ENCODE results near the gene SULT1A3. TPM values are rescaled to one million over a fixed set of nuclear protein-coding genes. Genes with fewer than 3 reads are reported as not detected.
"Not testable (repeated sequence)": the region's sequence is repeated elsewhere in the genome, so short reads cannot be mapped to it uniquely, and the experiment has no call there.

SULT1A3 gene
- 4.1 and 6.2 TPM in 2 replicates for total RNA-seq

DNA sequence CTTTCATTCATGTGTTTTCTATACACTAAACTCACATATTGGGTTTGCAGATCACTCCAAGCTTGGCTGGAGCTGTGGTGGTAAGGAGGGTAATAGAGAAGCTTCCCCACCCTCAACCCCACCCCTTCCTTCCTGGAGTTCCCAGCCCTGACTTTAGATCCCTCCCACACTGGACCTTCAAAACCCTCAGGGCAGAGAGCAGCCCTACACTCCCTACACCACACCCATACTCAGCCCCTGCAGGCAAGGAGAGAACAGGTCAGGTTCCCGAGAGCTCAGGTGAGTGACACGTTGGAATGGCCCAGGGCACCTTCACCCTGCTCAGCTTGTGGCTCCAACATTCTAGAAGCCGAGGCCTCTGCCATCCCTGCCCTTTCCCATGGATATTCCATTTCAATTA lies at the start of gene SULT1A3:
TSS of gene SULT1A3 (plus strand) at position 207 of the 400 bp plus-strand sequence. CDS start 1,474 bp downstream, outside the sequence.
- H3K9me3 ChIP-seq (ENCODE audit: low read depth, low read length); H3K36me3 ChIP-seq (ENCODE audit: insufficient read depth, low read length); H4K20me1 ChIP-seq (ENCODE audit: insufficient read depth, low read length); H3K4me3 ChIP-seq (ENCODE audit: insufficient read depth, low read length); H3K79me2 ChIP-seq (ENCODE audit: insufficient read depth, low read length); H3K27ac ChIP-seq (ENCODE audit: low read depth, low read length); DNase-seq (ENCODE audit: insufficient read length, low spot score, missing footprints); H2AFZ ChIP-seq (ENCODE audit: low read length); H3K4me1 ChIP-seq (ENCODE audit: insufficient read depth, low read length); H3K27me3 ChIP-seq (ENCODE audit: insufficient read depth, low read length); H3K4me2 ChIP-seq (ENCODE audit: insufficient read depth, low read length): not testable (repeated sequence)

DNA sequence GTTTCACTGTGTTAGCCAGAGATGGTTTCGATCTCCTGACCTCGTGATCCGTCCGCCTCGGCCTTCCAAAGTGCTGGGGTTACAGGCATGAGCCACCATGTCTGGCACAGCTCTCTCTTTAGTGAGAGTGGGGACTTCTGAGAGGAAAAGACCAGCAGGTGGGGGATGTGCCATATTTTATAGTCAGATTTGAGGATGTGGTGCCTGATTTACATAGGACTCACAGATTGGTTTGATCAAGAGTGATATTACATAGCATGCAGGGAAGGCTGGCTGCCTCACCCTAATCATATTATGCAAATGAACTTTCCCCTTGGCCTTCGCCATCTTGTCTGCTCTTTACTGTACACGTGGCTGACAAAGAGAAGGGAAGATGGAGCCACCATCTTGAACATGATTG lies 48.0 kb upstream of the SULT1A3 start:
- Histone ChIP-seq H2AFZ (ENCODE audit: low read length) (no peak overlapping the region), H4K20me1 (ENCODE audit: insufficient read depth, low read length) (no peaks in the 10 kb centered on the region)
- no peak for DNase-seq (ENCODE audit: insufficient read length, low spot score, missing footprints)

DNA sequence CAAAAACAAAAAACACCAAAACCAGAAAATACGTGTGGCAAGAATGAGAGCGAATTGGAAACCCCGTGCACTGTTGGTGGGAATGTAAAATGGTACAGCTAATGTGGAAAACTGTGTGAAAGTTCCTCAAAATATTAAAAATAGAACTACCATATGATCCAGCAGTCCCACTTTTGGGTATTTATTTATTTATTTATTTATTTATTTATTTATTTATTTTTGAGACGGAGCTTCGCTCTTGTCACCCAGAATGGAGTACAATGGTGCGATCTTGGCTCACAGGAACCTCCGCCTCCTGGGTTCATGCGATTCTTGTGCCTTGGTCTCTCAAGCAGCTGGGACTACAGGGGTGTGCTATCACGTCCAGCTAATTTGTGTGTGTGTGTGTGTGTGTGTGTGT lies 46.5 kb upstream of the SULT1A3 start:
- Histone ChIP-seq H3K79me2 (ENCODE audit: insufficient read depth, low read length) (no peaks in the 10 kb centered on the region), H3K4me3 (ENCODE audit: insufficient read depth, low read length) (no peak overlapping the region), H2AFZ (ENCODE audit: low read length) (no peak overlapping the region), H3K27me3 (ENCODE audit: insufficient read depth, low read length) (no peaks in the 10 kb centered on the region), H3K27ac (ENCODE audit: low read depth, low read length) (no peak overlapping the region), H3K9me3 (ENCODE audit: low read depth, low read length) (no peaks in the 10 kb centered on the region), H3K4me2 (ENCODE audit: insufficient read depth, low read length) (no peak overlapping the region), H4K20me1 (ENCODE audit: insufficient read depth, low read length) (no peaks in the 10 kb centered on the region), H3K4me1 (ENCODE audit: insufficient read depth, low read length) (no peaks in the 10 kb centered on the region), H3K36me3 (ENCODE audit: insufficient read depth, low read length) (no peaks in the 10 kb centered on the region)
- DNase-seq (ENCODE audit: insufficient read length, low spot score, missing footprints), result no peak
- TF ChIP-seq, protein P1, sequence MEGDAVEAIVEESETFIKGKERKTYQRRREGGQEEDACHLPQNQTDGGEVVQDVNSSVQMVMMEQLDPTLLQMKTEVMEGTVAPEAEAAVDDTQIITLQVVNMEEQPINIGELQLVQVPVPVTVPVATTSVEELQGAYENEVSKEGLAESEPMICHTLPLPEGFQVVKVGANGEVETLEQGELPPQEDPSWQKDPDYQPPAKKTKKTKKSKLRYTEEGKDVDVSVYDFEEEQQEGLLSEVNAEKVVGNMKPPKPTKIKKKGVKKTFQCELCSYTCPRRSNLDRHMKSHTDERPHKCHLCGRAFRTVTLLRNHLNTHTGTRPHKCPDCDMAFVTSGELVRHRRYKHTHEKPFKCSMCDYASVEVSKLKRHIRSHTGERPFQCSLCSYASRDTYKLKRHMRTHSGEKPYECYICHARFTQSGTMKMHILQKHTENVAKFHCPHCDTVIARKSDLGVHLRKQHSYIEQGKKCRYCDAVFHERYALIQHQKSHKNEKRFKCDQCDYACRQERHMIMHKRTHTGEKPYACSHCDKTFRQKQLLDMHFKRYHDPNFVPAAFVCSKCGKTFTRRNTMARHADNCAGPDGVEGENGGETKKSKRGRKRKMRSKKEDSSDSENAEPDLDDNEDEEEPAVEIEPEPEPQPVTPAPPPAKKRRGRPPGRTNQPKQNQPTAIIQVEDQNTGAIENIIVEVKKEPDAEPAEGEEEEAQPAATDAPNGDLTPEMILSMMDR (IDR thresholded peaks at IDR 0.05; ENCODE audit: extremely low read depth, low read depth, low read length), result no peak

More for the DNA sequence above, 48.0 kb upstream of the SULT1A3 start:
- Histone ChIP-seq H3K27ac (ENCODE audit: low read depth, low read length) (no peak overlapping the region), H3K36me3 (ENCODE audit: insufficient read depth, low read length) (no peaks in the 10 kb centered on the region), H3K4me1 (ENCODE audit: insufficient read depth, low read length) (no peaks in the 10 kb centered on the region), H3K79me2 (ENCODE audit: insufficient read depth, low read length) (no peaks in the 10 kb centered on the region), H3K9me3 (ENCODE audit: low read depth, low read length) (no peaks in the 10 kb centered on the region), H3K4me2 (ENCODE audit: insufficient read depth, low read length) (no peak overlapping the region), H3K4me3 (ENCODE audit: insufficient read depth, low read length) (no peak overlapping the region), H3K27me3 (ENCODE audit: insufficient read depth, low read length) (no peaks in the 10 kb centered on the region)
- TF ChIP-seq, protein P1 (IDR thresholded peaks at IDR 0.05; ENCODE audit: extremely low read depth, low read depth, low read length), result no peak

DNA sequence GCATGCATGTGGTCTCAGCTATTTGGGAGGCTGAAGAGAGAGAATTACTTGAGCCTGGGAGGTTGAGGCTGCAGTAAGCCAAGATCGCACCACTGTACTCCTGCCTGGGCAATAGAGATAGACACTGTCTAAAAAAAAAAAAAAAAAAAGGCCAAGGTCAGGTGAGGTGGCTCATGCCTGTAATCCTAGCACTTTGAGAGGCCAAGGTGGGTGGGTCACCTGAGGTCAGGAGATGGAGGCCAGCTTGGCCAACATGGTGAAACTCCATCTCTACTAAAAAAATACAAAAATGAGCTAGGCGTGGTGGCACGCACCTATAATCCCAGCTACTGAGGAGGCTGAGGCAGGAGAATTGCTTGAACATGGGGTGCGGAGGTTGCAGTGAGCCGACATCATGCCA lies 43.9 kb upstream of the SULT1A3 start:
- TF ChIP-seq, protein P1 (IDR thresholded peaks at IDR 0.05; ENCODE audit: extremely low read depth, low read depth, low read length), result no peak

More for the DNA sequence above, 43.9 kb upstream of the SULT1A3 start:
- H3K4me1 ChIP-seq (ENCODE audit: insufficient read depth, low read length), result no peaks in the 10 kb centered on the region
- no peaks in the 10 kb centered on the region for H3K9me3 ChIP-seq (ENCODE audit: low read depth, low read length)
- H2AFZ ChIP-seq (ENCODE audit: low read length), result no peak overlapping the region
- H3K27me3 ChIP-seq (ENCODE audit: insufficient read depth, low read length), result no peaks in the 10 kb centered on the region
- H3K4me2 ChIP-seq (ENCODE audit: insufficient read depth, low read length), result no peak overlapping the region
- DNase-seq (ENCODE audit: insufficient read length, low spot score, missing footprints), result no peak
- no peaks in the 10 kb centered on the region for H3K36me3 ChIP-seq (ENCODE audit: insufficient read depth, low read length)
- H3K79me2 ChIP-seq (ENCODE audit: insufficient read depth, low read length), result no peaks in the 10 kb centered on the region
- no peak overlapping the region for H3K27ac ChIP-seq (ENCODE audit: low read depth, low read length)
- no peak overlapping the region for H3K4me3 ChIP-seq (ENCODE audit: insufficient read depth, low read length)
- no peaks in the 10 kb centered on the region for H4K20me1 ChIP-seq (ENCODE audit: insufficient read depth, low read length)

All from osteoblast (primary cell).